ENCODE data around the gene NAV3. TPM values are rescaled to one million over a fixed set of nuclear protein-coding genes. Genes with fewer than 3 reads are reported as not detected.

NAV3 gene
- total and polyA plus RNA-seq, 2 donors (not counting 1 experiment from before 2014, with no cell fraction given), result not detected

DNA sequence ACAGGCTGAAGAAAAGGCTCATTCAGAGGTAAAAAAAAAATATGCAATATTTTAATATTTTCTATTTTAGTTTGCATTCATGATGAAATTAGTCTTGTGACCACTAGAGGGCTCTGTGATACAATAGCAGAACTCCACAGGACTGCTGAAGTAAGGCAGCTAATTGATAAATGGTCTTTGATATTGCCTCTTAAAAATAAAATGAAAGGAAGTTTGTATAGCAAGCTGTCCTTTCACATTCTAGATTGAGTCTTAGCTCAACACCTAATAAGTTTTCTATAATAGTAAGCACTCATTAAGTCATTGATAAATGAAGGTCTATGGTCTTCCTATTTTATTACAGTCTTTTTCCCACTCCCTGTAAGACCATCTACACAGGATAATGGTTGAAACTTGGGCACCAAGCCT lies 315.7 kb downstream of the NAV3 start:
- H4K20me1 ChIP-seq (ENCODE audit: control insufficient read depth, insufficient read depth, low read length, poor library complexity, severe bottlenecking), result no peaks in the 10 kb centered on the region
- no peaks in the 10 kb centered on the region for H3K4me1 ChIP-seq (ENCODE audit: control insufficient read depth in 2 of 2, insufficient read depth in 2 of 2, low read length in 2 of 2)
- H3K4me3 ChIP-seq (ENCODE audit: control extremely low read depth in 1 of 5, extremely low read depth in 1 of 5, insufficient read depth in 1 of 5, low read depth in 2 of 5, low read length in 4 of 5), result no peak overlapping the region
- Mint-ChIP-seq H3K4me3 (no peak overlapping the region), H3K27me3 (no peaks in the 10 kb centered on the region), H3K4me1 (no peaks in the 10 kb centered on the region), H3K9me3 (ENCODE audit: insufficient read depth) (no peaks in the 10 kb centered on the region), H3K27ac (no peak overlapping the region)
- H3K27ac ChIP-seq (ENCODE audit: low read length in 2 of 2), result no peak overlapping the region
- CTCF ChIA-PET, result interaction anchor here (0.9 to 1.6 kb wide), 8 partner anchors 11 to 1592 kb away, joined by 3 to 5 read pairs (median 4); no protein-coding TSS in a partner anchor
- intact Hi-C loops (cut with micrococcal nuclease), result loop anchor here (2.0 to 10.0 kb wide), 3 partner anchors 149 to 1228 kb away; no protein-coding TSS in a partner anchor
- H3K79me2 ChIP-seq (ENCODE audit: control insufficient read depth, insufficient read depth, low read length), result no peaks in the 10 kb centered on the region
- POLR2A ChIA-PET, result no interaction called here
- no peak overlapping the region for H2AFZ ChIP-seq (ENCODE audit: insufficient read depth, low read depth, low read length, poor library complexity, severe bottlenecking)
- ATAC-seq (ENCODE audit: low read depth) (peak; percentile 43), DNase-seq (peak; percentile 27)
- no peak for TF ChIP-seq EZH2 (IDR thresholded peaks at IDR 0.05; ENCODE audit: borderline replicate concordance, insufficient read depth, low read depth, low read length, poor library complexity, severe bottlenecking)
- TF ChIP-seq, protein P1, sequence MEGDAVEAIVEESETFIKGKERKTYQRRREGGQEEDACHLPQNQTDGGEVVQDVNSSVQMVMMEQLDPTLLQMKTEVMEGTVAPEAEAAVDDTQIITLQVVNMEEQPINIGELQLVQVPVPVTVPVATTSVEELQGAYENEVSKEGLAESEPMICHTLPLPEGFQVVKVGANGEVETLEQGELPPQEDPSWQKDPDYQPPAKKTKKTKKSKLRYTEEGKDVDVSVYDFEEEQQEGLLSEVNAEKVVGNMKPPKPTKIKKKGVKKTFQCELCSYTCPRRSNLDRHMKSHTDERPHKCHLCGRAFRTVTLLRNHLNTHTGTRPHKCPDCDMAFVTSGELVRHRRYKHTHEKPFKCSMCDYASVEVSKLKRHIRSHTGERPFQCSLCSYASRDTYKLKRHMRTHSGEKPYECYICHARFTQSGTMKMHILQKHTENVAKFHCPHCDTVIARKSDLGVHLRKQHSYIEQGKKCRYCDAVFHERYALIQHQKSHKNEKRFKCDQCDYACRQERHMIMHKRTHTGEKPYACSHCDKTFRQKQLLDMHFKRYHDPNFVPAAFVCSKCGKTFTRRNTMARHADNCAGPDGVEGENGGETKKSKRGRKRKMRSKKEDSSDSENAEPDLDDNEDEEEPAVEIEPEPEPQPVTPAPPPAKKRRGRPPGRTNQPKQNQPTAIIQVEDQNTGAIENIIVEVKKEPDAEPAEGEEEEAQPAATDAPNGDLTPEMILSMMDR (IDR thresholded peaks at IDR 0.05), result peak; percentile 96
- H3K9ac ChIP-seq (ENCODE audit: low read length), result no peak overlapping the region
- H3K4me2 ChIP-seq (replicated peaks; ENCODE audit: low read depth, low read length, poor library complexity, severe bottlenecking), result no peak overlapping the region
- no peaks in the 10 kb centered on the region for H3K9me3 ChIP-seq (ENCODE audit: control extremely low read depth in 1 of 3, control insufficient read depth in 2 of 3, insufficient read depth in 1 of 3, low read length in 2 of 3)
- no peaks in the 10 kb centered on the region for H3K36me3 ChIP-seq (replicated peaks in 1 of 2; ENCODE audit: control extremely low read depth in 1 of 2, control insufficient read depth in 1 of 2, extremely low read depth in 1 of 2, insufficient read depth in 2 of 2, low read length in 1 of 2)
- no peaks in the 10 kb centered on the region for H3K27me3 ChIP-seq (replicated peaks in 1 of 4; ENCODE audit: control extremely low read depth in 1 of 4, control insufficient read depth in 3 of 4, insufficient read depth in 4 of 4, low read length in 3 of 4)

DNA sequence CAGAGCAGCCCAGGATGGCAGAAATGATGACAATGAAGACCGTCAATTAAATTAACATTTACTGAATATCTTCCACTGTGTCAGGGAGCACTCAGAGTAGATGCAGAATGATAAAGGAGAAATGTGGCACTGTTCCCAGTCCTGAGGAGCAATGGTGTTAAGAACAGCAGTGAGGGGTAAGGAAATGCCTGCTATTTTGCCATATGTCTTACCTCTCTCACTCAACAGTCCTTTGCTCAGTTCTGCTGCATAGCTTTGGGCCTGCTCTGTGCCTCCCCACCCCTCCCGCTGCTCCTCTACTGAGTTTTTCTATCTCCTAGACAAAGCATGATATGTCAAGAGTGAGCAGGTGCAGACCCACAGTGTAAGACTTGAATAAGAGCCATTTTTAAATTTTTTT lies 318.8 kb downstream of the NAV3 start:
- POLR2A ChIA-PET, result no interaction called here
- TF ChIP-seq, protein P1 (IDR thresholded peaks at IDR 0.05), result no peak
- no peak for TF ChIP-seq EZH2 (IDR thresholded peaks at IDR 0.05; ENCODE audit: borderline replicate concordance, insufficient read depth, low read depth, low read length, poor library complexity, severe bottlenecking)

More for the DNA sequence above, 318.8 kb downstream of the NAV3 start:
- Histone ChIP-seq H3K36me3 (replicated peaks in 1 of 2; ENCODE audit: control extremely low read depth in 1 of 2, control insufficient read depth in 1 of 2, extremely low read depth in 1 of 2, insufficient read depth in 2 of 2, low read length in 1 of 2) (no peaks in the 10 kb centered on the region), H3K9ac (ENCODE audit: low read length) (no peak overlapping the region), H3K27me3 (replicated peaks in 1 of 4; ENCODE audit: control extremely low read depth in 1 of 4, control insufficient read depth in 3 of 4, insufficient read depth in 4 of 4, low read length in 3 of 4) (no peaks in the 10 kb centered on the region), H3K27ac (ENCODE audit: low read length in 2 of 2) (no peak overlapping the region), H3K9me3 (ENCODE audit: control extremely low read depth in 1 of 3, control insufficient read depth in 2 of 3, insufficient read depth in 1 of 3, low read length in 2 of 3) (no peaks in the 10 kb centered on the region), H3K4me2 (replicated peaks; ENCODE audit: low read depth, low read length, poor library complexity, severe bottlenecking) (no peak overlapping the region), H2AFZ (ENCODE audit: insufficient read depth, low read depth, low read length, poor library complexity, severe bottlenecking) (no peak overlapping the region), H3K4me3 (ENCODE audit: control extremely low read depth in 1 of 5, extremely low read depth in 1 of 5, insufficient read depth in 1 of 5, low read depth in 2 of 5, low read length in 4 of 5) (no peak overlapping the region), H3K79me2 (ENCODE audit: control insufficient read depth, insufficient read depth, low read length) (no peaks in the 10 kb centered on the region), H4K20me1 (ENCODE audit: control insufficient read depth, insufficient read depth, low read length, poor library complexity, severe bottlenecking) (no peaks in the 10 kb centered on the region), H3K4me1 (ENCODE audit: control insufficient read depth in 2 of 2, insufficient read depth in 2 of 2, low read length in 2 of 2) (no peaks in the 10 kb centered on the region)
- intact Hi-C loops (cut with micrococcal nuclease), result loop anchor here (5.0 to 10.0 kb wide), 2 partner anchors 152 to 1225 kb away; no protein-coding TSS in a partner anchor
- Mint-ChIP-seq H3K4me3 (no peak overlapping the region), H3K27me3 (peaks cover 3% of the 10 kb centered on the region), H3K9me3 (ENCODE audit: insufficient read depth) (no peaks in the 10 kb centered on the region), H3K4me1 (no peaks in the 10 kb centered on the region), H3K27ac (no peak overlapping the region)
- ATAC-seq (ENCODE audit: low read depth) (no peak), DNase-seq (no peak)
- WGBS (ENCODE audit: insufficient coverage), result 100% methylated on average over 1 of the region's 2 CpGs
- CTCF ChIA-PET, result no interaction called here
